HepG2 (cell line): Measurements from ENCODE around the gene DUS3L. TPM values are rescaled to one million over a fixed set of nuclear protein-coding genes. Genes with fewer than 3 reads are reported as not detected.

Source experiments
- EP300 ChIP-seq, 3 experiments: sonication (generic) in 1 of 3; formaldehyde crosslinking in 1 of 3; IDR thresholded peaks; 2 replicates each; pipeline versions ENCODE4 v1.5.1 to v1.6.1; 2011 to 2020; ENCODE audit warnings: low read depth in 2 of 3, low read length in 2 of 3, borderline replicate concordance in 1 of 3, improper control_type of control experiment in 1 of 3, mild to moderate bottlenecking in 1 of 3, missing genetic modification reagents in 1 of 3, moderate library complexity in 1 of 3
- FOXA1 ChIP-seq, 2 experiments: fragments of 450-650 bp in 1 of 2; sonication (generic) in 1 of 2; formaldehyde crosslinking in 1 of 2; IDR thresholded peaks; 2 replicates each; pipeline versions ENCODE4 v1.4.0 to v1.6.1; 2016 to 2020; ENCODE audit warnings: missing genetic modification reagents in 1 of 2
- MAFF ChIP-seq: IDR thresholded peaks from 2 replicates; pipeline ENCODE4 v1.6.1; 2011; ENCODE audit warnings: low read depth, low read length, improper control_type of control experiment
- NONO ChIP-seq, 2 experiments: fragments of 450-650 bp in 1 of 2; sonication (generic) in 1 of 2; formaldehyde crosslinking in 1 of 2; IDR thresholded peaks in 1 of 2; conservative IDR thresholded peaks in 1 of 2; 2 replicates each; pipeline versions ENCODE4 v1.6.1 to v1.8.0; 2017 to 2022; ENCODE audit warnings: mild to moderate bottlenecking in 1 of 2, missing genetic modification reagents in 1 of 2, moderate library complexity in 1 of 2
- ZFP1 ChIP-seq: IDR thresholded peaks from 2 replicates; pipeline ENCODE4 v1.6.1; 2016
- ZNF337 ChIP-seq: sonication (generic); formaldehyde crosslinking; IDR thresholded peaks from 2 replicates; pipeline ENCODE4 v1.5.1; 2020; ENCODE audit warnings: missing genetic modification reagents, low read depth, mild to moderate bottlenecking, borderline replicate concordance
- ZNF367 ChIP-seq: sonication (generic); formaldehyde crosslinking; IDR thresholded peaks from 2 replicates; pipeline ENCODE4 v1.4.0; 2020; ENCODE audit warnings: missing genetic modification reagents, borderline replicate concordance
- ZNF510 ChIP-seq: sonication (generic); formaldehyde crosslinking; IDR thresholded peaks from 2 replicates; pipeline ENCODE4 v1.4.0; 2020; ENCODE audit warnings: low read depth, mild to moderate bottlenecking, missing genetic modification reagents
- ZNF614 ChIP-seq: IDR thresholded peaks from 2 replicates; pipeline ENCODE4 v1.6.1; 2018; ENCODE audit warnings: missing biosample characterization, missing genetic modification reagents, inconsistent platforms, borderline replicate concordance
- ZNF616 ChIP-seq: sonication (generic); formaldehyde crosslinking; IDR thresholded peaks from 2 replicates; pipeline ENCODE4 v1.5.0; 2020; ENCODE audit warnings: low read depth, mild to moderate bottlenecking, missing genetic modification reagents
- ZNF652 ChIP-seq: IDR thresholded peaks from 2 replicates; pipeline ENCODE4 v1.6.1; 2016; ENCODE audit warnings: low read depth, borderline replicate concordance
- ZNF850 ChIP-seq: sonication (generic); formaldehyde crosslinking; conservative IDR thresholded peaks from 2 replicates; pipeline ENCODE4 v1.9.0; 2021; ENCODE audit warnings: mild to moderate bottlenecking, missing genetic modification reagents
- polyA plus RNA-seq, 8 experiments: library from polyadenylated mRNA; depleted of rRNA in 3 of 8; stranded (reverse) in 7 of 8; unstranded in 1 of 8; fragments of >200 nt; fragmentation: Illumina TruSeq in 4 of 8; extraction: Trizol in 4 of 8; gene quantifications; 2 replicates each; pipeline versions ENCODE4 v1.2.1 to v1.2.3, GENCODE V29; 2011 to 2016; ENCODE audit warnings: low read depth in 4 of 8, missing spikeins in 1 of 8, mixed read lengths in 1 of 8; ENCODE audit not compliant: insufficient read depth in 1 of 8
- total RNA-seq, 5 experiments: library from RNA; depleted of rRNA; stranded (reverse); fragments of >200 nt; fragmentation: Illumina TruSeq; extraction: Trizol; gene quantifications; 2 replicates each; pipeline ENCODE4 v1.2.3, GENCODE V29; 2016; ENCODE audit warnings: low read depth in 1 of 5
- TF ChIP-seq, protein P1 (sequence below): sonication (generic); formaldehyde crosslinking; IDR thresholded peaks from one replicate; pipeline ENCODE4 v1.5.1; 2020; ENCODE audit warnings: mild to moderate bottlenecking, missing genetic modification reagents; ENCODE audit errors: not compliant biosample characterization
- TF ChIP-seq, protein P2 (sequence below): sonication (generic); formaldehyde crosslinking; IDR thresholded peaks from 2 replicates; pipeline ENCODE4 v1.4.0; 2020; ENCODE audit warnings: missing genetic modification reagents

Gene DUS3L
- total and polyA plus RNA-seq, 2 of the 13 experiments (the other 11 are each of a cell fraction or from before 2014, with no cell fraction given), result 13.3 to 25.1 TPM

DNA sequence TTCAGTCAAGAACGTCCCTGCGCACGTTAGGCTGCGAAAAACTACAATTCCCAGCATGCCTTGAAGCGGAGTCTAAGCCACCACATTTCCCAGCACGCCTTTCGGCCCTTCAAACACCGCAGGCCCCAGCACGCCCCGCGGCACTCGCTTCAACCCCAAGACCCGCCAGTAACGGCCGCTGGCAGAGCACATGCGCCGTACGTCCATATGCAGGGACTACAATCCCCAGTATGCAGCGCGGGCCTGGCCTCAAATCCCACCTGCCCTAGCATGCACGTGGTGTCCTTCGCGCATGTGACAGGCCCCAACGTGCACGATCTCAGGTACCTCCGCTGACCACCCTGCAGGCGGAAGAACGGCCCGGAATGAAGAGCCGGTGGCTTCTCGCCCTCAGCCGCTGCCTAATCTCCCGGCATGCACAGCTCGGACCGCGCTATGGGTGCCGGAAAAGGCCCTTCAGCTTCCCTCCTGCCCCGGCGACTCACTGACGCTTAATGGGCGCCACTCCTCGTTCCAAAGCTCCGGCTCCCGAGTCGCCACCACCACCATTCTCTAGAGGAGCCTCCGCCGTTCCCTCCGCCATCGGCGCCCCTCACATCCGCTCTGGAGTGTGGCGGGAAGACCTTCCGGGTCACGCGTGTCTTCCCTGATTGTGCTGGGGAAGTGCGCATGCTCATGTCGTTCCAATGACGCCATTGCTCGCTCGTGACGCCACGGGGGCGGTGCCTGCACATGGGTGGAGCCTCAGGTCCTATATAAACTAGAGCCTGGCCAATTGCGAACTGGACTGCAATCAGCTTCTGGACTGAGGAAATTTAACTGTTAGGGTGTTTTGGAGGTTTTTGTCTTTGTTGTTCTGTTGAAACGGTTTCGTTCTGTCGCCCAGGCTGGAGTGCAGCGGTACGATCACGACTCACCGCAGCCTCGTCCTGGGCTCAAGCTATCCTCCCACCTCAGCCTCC lies at the start of gene DUS3L (continued):
- TF ChIP-seq ZNF614 (CRISPR knock-in tag) (peak; percentile 68; the same call in 1 of the 2 replicates), ZNF652 (CRISPR knock-in tag) (no peak), ZNF337 (0 out of 2 replicates have a peak, but pooled peaks have one; percentile 14), ZNF616 (CRISPR knock-in tag) (no peak), NONO (IDR thresholded peaks at IDR 0.05) (no peak), NONO (CRISPR knock-in tag; conservative IDR thresholded peaks at IDR 0.05) (peak; percentile 46; the same call in 1 of the 2 replicates), EP300 (IDR thresholded peaks at IDR 0.05; ENCODE audit: low read depth in 2 of 2, low read length in 2 of 2) (no peak), EP300 (CRISPR knock-in tag; IDR thresholded peaks at IDR 0.05; ENCODE audit: borderline replicate concordance) (peak; percentile 58), MAFF (no peak), ZFP1 (peak; percentile 25; the same call in 1 of the 2 replicates), ZNF367 (CRISPR knock-in tag) (no peak), FOXA1 (IDR thresholded peaks at IDR 0.05) (no peak), FOXA1 (CRISPR knock-in tag; IDR thresholded peaks at IDR 0.05) (0 out of 2 replicates have a peak, but pooled peaks have one; percentile 2), ZNF850 (CRISPR knock-in tag) (no peak), ZNF510 (peak; percentile 81; the same call in 1 of the 2 replicates)
- TF ChIP-seq, protein P1, sequence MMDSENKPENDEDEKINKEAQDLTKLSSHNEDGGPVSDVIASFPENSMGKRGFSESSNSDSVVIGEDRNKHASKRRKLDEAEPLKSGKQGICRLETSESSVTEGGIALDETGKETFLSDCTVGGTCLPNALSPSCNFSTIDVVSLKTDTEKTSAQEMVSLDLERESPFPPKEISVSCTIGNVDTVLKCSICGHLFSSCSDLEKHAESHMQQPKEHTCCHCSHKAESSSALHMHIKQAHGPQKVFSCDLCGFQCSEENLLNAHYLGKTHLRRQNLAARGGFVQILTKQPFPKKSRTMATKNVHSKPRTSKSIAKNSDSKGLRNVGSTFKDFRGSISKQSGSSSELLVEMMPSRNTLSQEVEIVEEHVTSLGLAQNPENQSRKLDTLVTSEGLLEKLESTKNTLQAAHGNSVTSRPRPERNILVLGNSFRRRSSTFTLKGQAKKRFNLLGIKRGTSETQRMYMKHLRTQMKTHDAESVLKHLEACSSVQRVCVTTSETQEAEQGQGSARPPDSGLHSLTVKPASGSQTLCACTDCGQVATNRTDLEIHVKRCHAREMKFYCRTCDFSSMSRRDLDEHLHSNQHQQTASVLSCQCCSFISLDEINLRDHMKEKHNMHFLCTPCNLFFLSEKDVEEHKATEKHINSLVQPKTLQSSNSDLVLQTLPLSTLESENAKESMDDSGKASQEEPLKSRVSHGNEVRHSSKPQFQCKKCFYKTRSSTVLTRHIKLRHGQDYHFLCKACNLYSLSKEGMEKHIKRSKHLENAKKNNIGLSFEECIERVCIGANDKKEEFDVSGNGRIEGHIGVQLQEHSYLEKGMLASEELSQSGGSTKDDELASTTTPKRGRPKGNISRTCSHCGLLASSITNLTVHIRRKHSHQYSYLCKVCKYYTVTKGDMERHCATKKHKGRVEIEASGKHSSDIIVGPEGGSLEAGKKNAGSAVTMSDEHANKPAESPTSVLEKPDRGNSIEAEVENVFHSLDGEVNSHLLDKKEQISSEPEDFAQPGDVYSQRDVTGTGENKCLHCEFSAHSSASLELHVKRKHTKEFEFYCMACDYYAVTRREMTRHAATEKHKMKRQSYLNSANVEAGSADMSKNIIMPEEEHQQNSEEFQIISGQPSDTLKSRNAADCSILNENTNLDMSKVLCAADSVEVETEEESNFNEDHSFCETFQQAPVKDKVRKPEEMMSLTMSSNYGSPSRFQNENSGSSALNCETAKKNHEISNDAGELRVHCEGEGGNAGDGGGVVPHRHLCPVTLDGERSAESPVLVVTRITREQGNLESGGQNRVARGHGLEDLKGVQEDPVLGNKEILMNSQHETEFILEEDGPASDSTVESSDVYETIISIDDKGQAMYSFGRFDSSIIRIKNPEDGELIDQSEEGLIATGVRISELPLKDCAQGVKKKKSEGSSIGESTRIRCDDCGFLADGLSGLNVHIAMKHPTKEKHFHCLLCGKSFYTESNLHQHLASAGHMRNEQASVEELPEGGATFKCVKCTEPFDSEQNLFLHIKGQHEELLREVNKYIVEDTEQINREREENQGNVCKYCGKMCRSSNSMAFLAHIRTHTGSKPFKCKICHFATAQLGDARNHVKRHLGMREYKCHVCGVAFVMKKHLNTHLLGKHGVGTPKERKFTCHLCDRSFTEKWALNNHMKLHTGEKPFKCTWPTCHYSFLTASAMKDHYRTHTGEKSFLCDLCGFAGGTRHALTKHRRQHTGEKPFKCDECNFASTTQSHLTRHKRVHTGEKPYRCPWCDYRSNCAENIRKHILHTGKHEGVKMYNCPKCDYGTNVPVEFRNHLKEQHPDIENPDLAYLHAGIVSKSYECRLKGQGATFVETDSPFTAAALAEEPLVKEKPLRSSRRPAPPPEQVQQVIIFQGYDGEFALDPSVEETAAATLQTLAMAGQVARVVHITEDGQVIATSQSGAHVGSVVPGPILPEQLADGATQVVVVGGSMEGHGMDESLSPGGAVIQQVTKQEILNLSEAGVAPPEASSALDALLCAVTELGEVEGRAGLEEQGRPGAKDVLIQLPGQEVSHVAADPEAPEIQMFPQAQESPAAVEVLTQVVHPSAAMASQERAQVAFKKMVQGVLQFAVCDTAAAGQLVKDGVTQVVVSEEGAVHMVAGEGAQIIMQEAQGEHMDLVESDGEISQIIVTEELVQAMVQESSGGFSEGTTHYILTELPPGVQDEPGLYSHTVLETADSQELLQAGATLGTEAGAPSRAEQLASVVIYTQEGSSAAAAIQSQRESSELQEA, result peak; percentile 69
- TF ChIP-seq, protein P2, sequence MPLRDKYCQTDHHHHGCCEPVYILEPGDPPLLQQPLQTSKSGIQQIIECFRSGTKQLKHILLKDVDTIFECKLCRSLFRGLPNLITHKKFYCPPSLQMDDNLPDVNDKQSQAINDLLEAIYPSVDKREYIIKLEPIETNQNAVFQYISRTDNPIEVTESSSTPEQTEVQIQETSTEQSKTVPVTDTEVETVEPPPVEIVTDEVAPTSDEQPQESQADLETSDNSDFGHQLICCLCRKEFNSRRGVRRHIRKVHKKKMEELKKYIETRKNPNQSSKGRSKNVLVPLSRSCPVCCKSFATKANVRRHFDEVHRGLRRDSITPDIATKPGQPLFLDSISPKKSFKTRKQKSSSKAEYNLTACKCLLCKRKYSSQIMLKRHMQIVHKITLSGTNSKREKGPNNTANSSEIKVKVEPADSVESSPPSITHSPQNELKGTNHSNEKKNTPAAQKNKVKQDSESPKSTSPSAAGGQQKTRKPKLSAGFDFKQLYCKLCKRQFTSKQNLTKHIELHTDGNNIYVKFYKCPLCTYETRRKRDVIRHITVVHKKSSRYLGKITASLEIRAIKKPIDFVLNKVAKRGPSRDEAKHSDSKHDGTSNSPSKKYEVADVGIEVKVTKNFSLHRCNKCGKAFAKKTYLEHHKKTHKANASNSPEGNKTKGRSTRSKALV, result no peak
